DOHH2 (cell line): ENCODE results near the gene RAB11FIP5.

Experiments
- CTCF ChIP-seq: fragments of 200-600 bp; sonication (generic); IDR thresholded peaks from one replicate; pipeline ENCODE4 v1.5.1; 2014; ENCODE audit warnings: antibody characterized with exemption, mild to moderate bottlenecking, low read depth, low read length; ENCODE audit not compliant: poor library complexity, severe bottlenecking
- EZH2phosphoT487 ChIP-seq: fragments of 200-600 bp; sonication (generic); IDR thresholded peaks from 2 replicates; pipeline ENCODE4 v1.6.1; 2017; ENCODE audit warnings: borderline replicate concordance, mild to moderate bottlenecking, antibody characterized with exemption, low read length, moderate library complexity, mixed read lengths

DNA sequence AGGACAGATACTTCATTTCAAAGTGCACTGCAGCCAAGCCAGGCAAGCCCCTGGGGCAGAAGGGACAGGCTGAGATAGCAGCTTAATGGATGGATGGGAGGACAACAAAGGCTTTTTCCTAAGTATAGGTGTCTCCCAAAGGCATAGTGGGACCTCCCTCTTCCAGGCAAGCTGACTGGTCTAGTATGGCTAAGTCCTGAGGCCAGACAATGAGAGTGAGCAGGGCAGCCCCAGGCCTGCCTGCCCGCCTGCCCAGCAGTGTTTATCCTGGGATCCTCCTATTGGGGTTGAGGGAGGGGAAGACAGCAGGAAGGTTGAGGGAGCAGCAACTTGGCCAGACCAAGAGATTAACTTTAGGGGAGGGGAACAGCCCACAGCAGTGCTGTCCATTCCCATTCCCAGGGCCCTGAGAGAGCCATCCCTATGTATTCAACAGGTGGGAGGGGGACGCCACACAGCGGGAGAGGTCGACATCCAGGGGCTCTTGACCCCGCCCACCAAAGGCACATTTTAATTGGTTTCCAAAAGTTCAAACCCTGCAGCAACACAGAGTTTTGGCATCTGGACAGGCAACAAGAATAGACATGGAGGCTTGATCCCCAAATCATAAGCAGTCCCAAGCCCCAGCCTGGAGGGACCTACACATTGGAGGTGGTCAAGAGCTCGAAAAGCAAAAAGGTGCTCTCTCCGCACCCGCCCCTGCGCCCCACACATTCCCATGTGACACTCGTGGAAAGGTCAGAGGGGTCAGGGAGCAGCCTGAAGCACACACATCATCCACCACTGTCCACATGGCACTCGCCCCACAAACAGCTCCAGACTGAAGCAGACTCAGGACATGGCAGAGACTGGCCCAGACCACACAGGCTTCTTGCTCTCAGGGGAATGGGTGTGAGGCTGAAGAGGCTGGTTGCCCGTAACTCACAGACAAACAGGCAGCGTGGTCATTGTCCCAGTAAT, 38.4 kb downstream of the RAB11FIP5 start:
- no peak for TF ChIP-seq CTCF
- no peak for TF ChIP-seq EZH2phosphoT487
